SK-N-SH (cell line): Measurements from ENCODE around the gene RARG. TPM values are rescaled to one million over a fixed set of nuclear protein-coding genes. Genes with fewer than 3 reads are reported as not detected.

Source experiments
- CTCF ChIA-PET: fragments of 300-600, 350-600 bp; formaldehyde crosslinking; extraction: SDS; loops from one replicate; lab custom pipeline; 2021; lab: Yijun Ruan, JAX
- POLR2A ChIA-PET: fragments of 350-600 bp; sonication (Branson Sonifier 250); formaldehyde crosslinking; extraction: SDS; loops from one replicate; lab custom pipeline; 2020; ENCODE audit warnings: antibody characterized with exemption, inconsistent platforms; lab: Yijun Ruan, JAX
- DNase-seq: peaks from one replicate; pipeline ENCODE4 v3.0.0; 2012
- H2AFZ ChIP-seq: fragments of 200-600 bp; sonication (generic); 2 replicates; pipeline ENCODE4 v1.8.1; 2016; ENCODE audit warnings: antibody characterized with exemption, mild to moderate bottlenecking, low read depth
- H3F3A ChIP-seq: fragments of 200-600 bp; sonication (generic); replicated peaks from 2 replicates; pipeline ENCODE3; 2016; ENCODE audit warnings: antibody characterized with exemption, mild to moderate bottlenecking; ENCODE audit not compliant: insufficient read depth
- H3K27ac ChIP-seq, 2 experiments: fragments of 200-500 bp in 1 of 2; fragments of 200-600 bp in 1 of 2; sonication (Bioruptor generic) in 1 of 2; sonication (generic), shearing (Covaris generic) in 1 of 2; 2 replicates each; pipeline versions ENCODE4 v1.5.1 to v1.6.1; 2014 to 2016; ENCODE audit warnings: low read depth in 2 of 2, inconsistent platforms in 1 of 2, low read length in 1 of 2, mild to moderate bottlenecking in 1 of 2, mixed read lengths in 1 of 2
- H3K27me3 ChIP-seq: fragments of 200-600 bp; sonication (generic), shearing (Covaris generic); 2 replicates; pipeline ENCODE4 v1.6.1; 2016; ENCODE audit warnings: mixed run types; ENCODE audit not compliant: insufficient read depth
- H3K36me3 ChIP-seq, 2 experiments: fragments of 200-500 bp in 1 of 2; fragments of 200-600 bp in 1 of 2; sonication (Bioruptor generic) in 1 of 2; sonication (generic) in 1 of 2; replicated peaks in 1 of 2; 2 replicates each; pipeline versions ENCODE3 to v1.5.1; 2014 to 2016; ENCODE audit warnings: low read length in 1 of 2, mild to moderate bottlenecking in 1 of 2; ENCODE audit not compliant: insufficient read depth in 2 of 2, control insufficient read depth in 1 of 2
- H3K4me1 ChIP-seq, 2 experiments: fragments of 200-500 bp in 1 of 2; fragments of 200-600 bp in 1 of 2; sonication (Bioruptor generic) in 1 of 2; sonication (generic), shearing (Covaris generic) in 1 of 2; 2 replicates each; pipeline versions ENCODE4 v1.5.1 to v1.6.1; 2014 to 2016; ENCODE audit warnings: low read depth in 1 of 2, low read length in 1 of 2, mixed run types in 1 of 2; ENCODE audit not compliant: insufficient read depth in 2 of 2, control insufficient read depth in 1 of 2
- H3K4me2 ChIP-seq: fragments of 200-600 bp; sonication (generic), shearing (Covaris generic); 2 replicates; pipeline ENCODE4 v1.6.1; 2017; ENCODE audit warnings: mixed run types
- H3K4me3 ChIP-seq, 2 experiments: fragments of 200-500 bp in 1 of 2; fragments of 200-600 bp in 1 of 2; sonication (Bioruptor generic) in 1 of 2; sonication (generic), shearing (Covaris generic) in 1 of 2; 2 replicates each; pipeline versions ENCODE4 v1.5.1 to v1.8.1; 2014 to 2016; ENCODE audit warnings: low read depth in 2 of 2, inconsistent platforms in 1 of 2, low read length in 1 of 2, mild to moderate bottlenecking in 1 of 2, mixed read lengths in 1 of 2, moderate library complexity in 1 of 2
- H3K79me2 ChIP-seq: fragments of 200-600 bp; sonication (generic); 2 replicates; pipeline ENCODE4 v1.8.1; 2017; ENCODE audit warnings: mild to moderate bottlenecking; ENCODE audit not compliant: insufficient read depth
- H3K9ac ChIP-seq: fragments of 200-600 bp; sonication (generic); 2 replicates; pipeline ENCODE4 v1.6.1; 2017; ENCODE audit warnings: mixed run types
- H3K9me2 ChIP-seq: fragments of 200-600 bp; sonication (generic); 2 replicates; pipeline ENCODE4 v1.6.1; 2017; ENCODE audit warnings: mixed run types
- H3K9me3 ChIP-seq: fragments of 200-600 bp; sonication (generic); 2 replicates; pipeline ENCODE4 v1.6.1; 2017; ENCODE audit warnings: mixed run types, mild to moderate bottlenecking, moderate library complexity
- H4K20me1 ChIP-seq: fragments of 200-600 bp; sonication (generic); 2 replicates; pipeline ENCODE4 v1.6.1; 2017; ENCODE audit warnings: mild to moderate bottlenecking, mixed run types; ENCODE audit not compliant: insufficient read depth
- CHD2 ChIP-seq: fragments of 150-350 bp; IDR thresholded peaks from 2 replicates; pipeline ENCODE4 v1.6.1; 2018; ENCODE audit warnings: low read length; ENCODE audit not compliant: partially characterized antibody
- CTCF ChIP-seq: fragments of 200-600 bp; sonication (generic); IDR thresholded peaks from 2 replicates; pipeline ENCODE4 v1.6.1; 2017; ENCODE audit warnings: antibody characterized with exemption, mild to moderate bottlenecking, moderate library complexity
- IRF3 ChIP-seq: fragments of 150-350 bp; IDR thresholded peaks from 2 replicates; pipeline ENCODE4 v1.6.1; 2016; ENCODE audit warnings: mild to moderate bottlenecking, low read depth, low read length
- POLR2AphosphoS5 ChIP-seq: IDR thresholded peaks from 2 replicates; pipeline ENCODE4 v1.6.1; 2012; ENCODE audit warnings: low read depth, low read length
- REST ChIP-seq: IDR thresholded peaks from 2 replicates; pipeline ENCODE4 v1.6.1; 2012; ENCODE audit warnings: mild to moderate bottlenecking, low read depth, low read length, moderate library complexity
- RFX5 ChIP-seq: IDR thresholded peaks from 2 replicates; pipeline ENCODE4 v1.6.1; 2012; ENCODE audit warnings: mild to moderate bottlenecking, improper control_type of control experiment, low read length
- RXRA ChIP-seq: IDR thresholded peaks from 2 replicates; pipeline ENCODE4 v1.4.0; 2012; ENCODE audit warnings: low read depth, mild to moderate bottlenecking, borderline replicate concordance
- TEAD4 ChIP-seq: IDR thresholded peaks from 2 replicates; pipeline ENCODE4 v1.4.0; 2012; ENCODE audit warnings: mild to moderate bottlenecking, borderline replicate concordance; ENCODE audit not compliant: insufficient read depth
- USF1 ChIP-seq: IDR thresholded peaks from 2 replicates; pipeline ENCODE4 v1.4.0; 2012; ENCODE audit warnings: low read depth, borderline replicate concordance
- USF2 ChIP-seq: fragments of 150-350 bp; IDR thresholded peaks from 2 replicates; pipeline ENCODE4 v1.6.1; 2017; ENCODE audit warnings: antibody characterized with exemption, low read length, low read depth, borderline replicate concordance
- ZBTB33 ChIP-seq: IDR thresholded peaks from 2 replicates; pipeline ENCODE4 v1.4.0; 2012; ENCODE audit warnings: low read depth, borderline replicate concordance
- WGBS: methylation state at CpG from one replicate; pipeline ENCODE4 v1.1.6; 2017; ENCODE audit warnings: low lambda C conversion rate; 5-methylcytosine and 5-hydroxymethylcytosine counted together
- polyA plus RNA-seq, 3 experiments: library from polyadenylated mRNA; depleted of rRNA; stranded (reverse); fragments of >200 nt; gene quantifications; 2 replicates each; pipeline ENCODE4 v1.2.3, GENCODE V29; 2012

RARG gene
- polyA plus RNA-seq, 1 of the 3 experiments (the other 2 are of a cell fraction): 36.6 TPM

- Histone ChIP-seq H3K4me1 (peaks cover 33 to 52% of the 10 kb centered on the region in 2 experiments; a peak in 3 of 4 replicates), H4K20me1 (no peaks in the 10 kb centered on the region), H3K36me3 (no peaks in the 10 kb centered on the region), H3K79me2 (peaks cover 5% of the 10 kb centered on the region; the same call in 1 of the 2 replicates), H3K9me3 (no peaks in the 10 kb centered on the region), H3K9ac (no peak overlapping the region), H3K9me2 (no peaks in the 10 kb centered on the region), H2AFZ (peak overlapping the region; percentile 59; the same call in 1 of the 2 replicates), H3K4me3 (peak overlapping the region in 1 of 2 experiments; percentile 7; a peak in 1 of 4 replicates), H3K4me2 (peak overlapping the region; percentile 84), H3K27me3 (no peaks in the 10 kb centered on the region), H3K27ac (peak overlapping the region in 1 of 2 experiments; percentile 85; a peak in 2 of 4 replicates), H3F3A (peaks cover 13% of the 10 kb centered on the region)
- POLR2A ChIA-PET: interaction anchor here (1.2 to 1.5 kb wide), 2 partner anchors 10 to 53 kb away, joined by 4 to 8 read pairs; partner anchors contain the start of genes CSAD and ZNF740
- CTCF ChIA-PET: interaction anchor here (0.7 to 4.5 kb wide), 7 partner anchors 9 to 187 kb away, joined by 3 to 19 read pairs (median 4); partner anchors contain the start of gene ESPL1
- TF ChIP-seq CHD2 (no peak), CTCF (0 out of 2 replicates have a peak, but pooled peaks have one; percentile 6)
- WGBS: 71% methylated on average over 4 of the region's 7 CpGs
- DNase-seq: no peak
Observed at GRCh38 chr12:53233671-53234121, 1.7 kb upstream of the RARG start.

- Histone ChIP-seq H3K9me2 (no peaks in the 10 kb centered on the region), H3K4me2 (peak overlapping the region; percentile 84), H3K4me1 (peaks cover 33 to 52% of the 10 kb centered on the region in 2 experiments; a peak in 3 of 4 replicates), H3K27me3 (no peaks in the 10 kb centered on the region), H3F3A (peaks cover 13% of the 10 kb centered on the region), H3K9me3 (no peaks in the 10 kb centered on the region), H3K27ac (peak overlapping the region; percentile 50 to 85), H3K4me3 (peak overlapping the region; percentile 52 to 62), H4K20me1 (no peaks in the 10 kb centered on the region), H3K9ac (peak overlapping the region; percentile 67), H3K36me3 (peaks cover 0 to 2% of the 10 kb centered on the region in 2 experiments), H2AFZ (peak overlapping the region; percentile 72; the same call in 1 of the 2 replicates), H3K79me2 (peaks cover 5% of the 10 kb centered on the region; the same call in 1 of the 2 replicates)
- 40% methylated on average over 11 of the region's 11 CpGs for WGBS
- ChIA-PET CTCF (interaction anchor here (1.5 to 4.5 kb wide), 5 partner anchors 10 to 35 kb away, joined by 3 to 19 read pairs (median 5); partner anchors contain the start of gene ESPL1), POLR2A (no interaction called here)
- DNase-seq: peak; percentile 75
- no peak for TF ChIP-seq RXRA
- TF ChIP-seq POLR2AphosphoS5: no peak
- no peak; the same call in 1 of the 2 replicates for TF ChIP-seq USF2
- TF ChIP-seq RFX5: no peak
- no peak for TF ChIP-seq TEAD4
- no peak for TF ChIP-seq USF1
- TF ChIP-seq IRF3: no peak
- no peak for TF ChIP-seq REST
- no peak for TF ChIP-seq CHD2
- TF ChIP-seq ZBTB33: no peak
Observed at GRCh38 chr12:53232646-53233461, 845 bp upstream of the RARG start.
